ENCODE results near the gene SEPTIN6. TPM values are rescaled to one million over a fixed set of nuclear protein-coding genes. Genes with fewer than 3 reads are reported as not detected.
A peak's percentile ranks its signal among the peaks of the same experiment; 100 is the strongest.

The SEPTIN6 gene
- total and polyA plus RNA-seq, 2 of the 8 experiments (the other 6 are each of a cell fraction or from before 2014, with no cell fraction given): 31.0 to 42.6 TPM

- Histone ChIP-seq H3K79me2 (ENCODE audit: control insufficient read depth in 1 of 2, insufficient read depth in 2 of 2, low read length in 2 of 2) (no peaks in the 10 kb centered on the region), H3K23ac (ENCODE audit: insufficient read length) (no peak overlapping the region), H2BK12ac (ENCODE audit: low read depth, low read length) (no peak overlapping the region), H2AK5ac (ENCODE audit: low read depth, low read length) (no peak overlapping the region), H3K79me1 (ENCODE audit: low read depth, low read length) (no peaks in the 10 kb centered on the region), H4K8ac (ENCODE audit: extremely low read depth, insufficient read depth, low read length) (no peak overlapping the region), H4K91ac (replicated peaks; ENCODE audit: insufficient read length, low read length) (no peak overlapping the region), H3K4me1 (replicated peaks in 1 of 4; ENCODE audit: control insufficient read depth in 3 of 4, insufficient read depth in 4 of 4, low read length in 3 of 4) (no peaks in the 10 kb centered on the region), H3K9me3 (ENCODE audit: insufficient read depth in 2 of 2, low read depth in 1 of 2, low read length in 1 of 2) (no peaks in the 10 kb centered on the region), H3K23me2 (ENCODE audit: low read depth, low read length) (no peaks in the 10 kb centered on the region), H4K20me1 (replicated peaks in 1 of 2; ENCODE audit: control insufficient read depth in 1 of 2, insufficient read depth in 2 of 2, low read length in 2 of 2) (no peaks in the 10 kb centered on the region), H2AFZ (ENCODE audit: low read length) (no peak overlapping the region), H3K14ac (ENCODE audit: insufficient read length) (no peak overlapping the region), H2BK120ac (replicated peaks; ENCODE audit: low read depth, low read length) (no peak overlapping the region), H3K9ac (replicated peaks in 1 of 4; ENCODE audit: extremely low read depth in 1 of 4, low read depth in 3 of 4, low read length in 3 of 4) (no peak overlapping the region), H3K27me3 (replicated peaks in 1 of 4; ENCODE audit: control insufficient read depth in 3 of 4, extremely low read depth in 1 of 4, insufficient read depth in 3 of 4, low read length in 3 of 4) (no peaks in the 10 kb centered on the region), H2BK20ac (ENCODE audit: low read length) (no peak overlapping the region), H3K56ac (replicated peaks; ENCODE audit: insufficient read length, low read depth, low read length) (no peak overlapping the region), H3K36me3 (ENCODE audit: control insufficient read depth in 2 of 4, insufficient read depth in 4 of 4, low read length in 3 of 4) (no peaks in the 10 kb centered on the region), H3K27ac (ENCODE audit: low read depth, low read length) (no peak overlapping the region), H3K4me3 (ENCODE audit: extremely low read depth in 1 of 4, insufficient read depth in 2 of 4, low read depth in 3 of 4, low read length in 4 of 4) (no peak overlapping the region), H3K18ac (ENCODE audit: extremely low read depth, low read length) (no peak overlapping the region), H2BK15ac (ENCODE audit: low read length) (no peak overlapping the region), H2BK5ac (ENCODE audit: low read depth, low read length) (no peak overlapping the region), H3K4ac (replicated peaks; ENCODE audit: insufficient read length, low read depth, low read length) (no peak overlapping the region), H3K4me2 (ENCODE audit: insufficient read depth in 1 of 2, low read depth in 2 of 2, low read length in 2 of 2) (no peak overlapping the region), H4K5ac (ENCODE audit: insufficient read length, low read depth, low read length) (no peak overlapping the region)
- POLR2A ChIA-PET (ENCODE audit: partially characterized antibody): interaction anchor here (0.6 to 1.2 kb wide), 2 partner anchors 63 to 135 kb away, joined by 3 read pairs; no protein-coding TSS in a partner anchor
- TF ChIP-seq FOSL1 (IDR thresholded peaks at IDR 0.05; ENCODE audit: insufficient read depth, low read depth, low read length): no peak
- no peak for TF ChIP-seq E2F6 (IDR thresholded peaks at IDR 0.05)
- TF ChIP-seq BACH1 (IDR thresholded peaks at IDR 0.05; ENCODE audit: low read length): no peak
- TF ChIP-seq RXRA (IDR thresholded peaks at IDR 0.05; ENCODE audit: insufficient read depth, low read depth, low read length): no peak
- TF ChIP-seq ZNF274 (IDR thresholded peaks at IDR 0.05; ENCODE audit: borderline replicate concordance, extremely low read depth, low read length): no peak
- no peak for TF ChIP-seq SP2 (IDR thresholded peaks at IDR 0.05; ENCODE audit: low read length)
- no peak for TF ChIP-seq KDM1A (IDR thresholded peaks at IDR 0.05; ENCODE audit: borderline replicate concordance, low read length)
- no peak for TF ChIP-seq RNF2 (IDR thresholded peaks at IDR 0.05; ENCODE audit: borderline replicate concordance, low read depth, low read length, missing control alignments, poor library complexity, severe bottlenecking)
- no peak for TF ChIP-seq RAD21 (IDR thresholded peaks at IDR 0.05 in 1 of 2, conservative IDR thresholded peaks at IDR 0.05 in 1 of 2; ENCODE audit: low read depth in 2 of 2, low read length in 2 of 2)
- TF ChIP-seq CBX8 (IDR thresholded peaks at IDR 0.05; ENCODE audit: borderline replicate concordance, low read depth, low read length): no peak
- TF ChIP-seq SIRT6 (IDR thresholded peaks at IDR 0.05; ENCODE audit: low read length): no peak
- no peak for TF ChIP-seq KDM5A (IDR thresholded peaks at IDR 0.05; ENCODE audit: low read length)
- TF ChIP-seq TBP (IDR thresholded peaks at IDR 0.05; ENCODE audit: low read depth, low read length): no peak
- CTCF ChIA-PET (ENCODE audit: partially characterized antibody): interaction anchor here (1.4 kb wide), 1 partner anchor 15 kb away, joined by 6 read pairs; no protein-coding TSS in a partner anchor
- DNase-seq (ENCODE audit: low read depth in 1 of 2, low spot score in 2 of 2) (no peak), FAIRE-seq (peak; percentile 50)
- WGBS, 2 experiments (ENCODE audit: extremely low coverage in 1 of 2, insufficient coverage in 1 of 2, insufficient read length in 1 of 2, insufficient replicate concordance in 2 of 2, low coverage in 1 of 2, low lambda C conversion rate in 2 of 2, missing lambda C conversion rate in 1 of 2): 84% methylated on average over 2 of the region's 2 CpGs; no CpG with 5 or more reads in 1 of the 2 experiments
These were observed 16.0 kb upstream of the SEPTIN6 start for GRCh38 chrX:119708936-119709335.
